Measurements from ENCODE around the gene MGAT5B.

DNA sequence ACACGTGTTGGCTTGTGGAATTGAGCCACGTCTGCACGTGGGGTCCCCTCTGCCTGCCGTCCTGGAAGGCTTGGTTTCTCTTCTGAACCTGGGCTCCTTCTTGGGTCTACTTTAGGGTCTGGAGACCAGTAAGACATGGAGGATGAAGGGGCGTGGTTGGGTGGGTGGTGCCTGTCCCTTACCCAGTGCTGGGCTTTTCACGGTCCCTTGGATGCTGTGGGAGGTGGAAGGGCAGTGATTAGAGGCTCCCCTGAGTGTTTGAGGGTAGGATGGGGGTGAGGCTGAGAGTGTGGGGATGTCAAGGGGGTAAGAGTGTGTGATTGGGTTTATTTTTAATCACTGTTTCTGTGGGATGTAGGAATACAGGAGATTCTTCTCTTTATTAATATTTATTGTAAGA lies 38.3 kb downstream of the MGAT5B start:
- no peak for TF ChIP-seq CTCF (IDR thresholded peaks at IDR 0.05)
- no peak for TF ChIP-seq POLR2A (IDR thresholded peaks at IDR 0.05)
- no peak for TF ChIP-seq POLR2AphosphoS5 (IDR thresholded peaks at IDR 0.05)

All from prostate gland (tissue), 2 donors.